ENCODE results near the gene CYSTM1. TPM values are rescaled to one million over a fixed set of nuclear protein-coding genes. Genes with fewer than 3 reads are reported as not detected.

CYSTM1 gene
- polyA plus RNA-seq, 1 donor from 2014 or later: 6.6 TPM

- H2AFZ ChIP-seq (ENCODE audit: low read depth, low read length): no peak overlapping the region
- H3F3A ChIP-seq (ENCODE audit: insufficient read depth, low read length, poor library complexity, severe bottlenecking): no peaks in the 10 kb centered on the region
- H3K27me3 ChIP-seq (ENCODE audit: insufficient read depth, low read depth, low read length): no peaks in the 10 kb centered on the region
- no peaks in the 10 kb centered on the region for H3K36me3 ChIP-seq (ENCODE audit: insufficient read depth, low read length)
- H3K27ac ChIP-seq (ENCODE audit: low read length): no peak overlapping the region
- H3K9me2 ChIP-seq (ENCODE audit: insufficient read depth, low read length): no peaks in the 10 kb centered on the region
- H3K4me2 ChIP-seq (ENCODE audit: low read length): no peak overlapping the region
- H3K9me3 ChIP-seq (ENCODE audit: low read length): no peaks in the 10 kb centered on the region
- no peak for TF ChIP-seq EZH2 (IDR thresholded peaks at IDR 0.05; ENCODE audit: borderline replicate concordance, insufficient read depth, low read length, poor library complexity, severe bottlenecking)
- no peak for TF ChIP-seq MXI1 (conservative IDR thresholded peaks at IDR 0.05; ENCODE audit: poor library complexity, severe bottlenecking)
- TF ChIP-seq EP300 (conservative IDR thresholded peaks at IDR 0.05; ENCODE audit: poor library complexity, severe bottlenecking): no peak
- TF ChIP-seq RAD21 (conservative IDR thresholded peaks at IDR 0.05): no peak
- no peak for TF ChIP-seq SMC3 (conservative IDR thresholded peaks at IDR 0.05; ENCODE audit: poor library complexity)
- TF ChIP-seq, protein P1, sequence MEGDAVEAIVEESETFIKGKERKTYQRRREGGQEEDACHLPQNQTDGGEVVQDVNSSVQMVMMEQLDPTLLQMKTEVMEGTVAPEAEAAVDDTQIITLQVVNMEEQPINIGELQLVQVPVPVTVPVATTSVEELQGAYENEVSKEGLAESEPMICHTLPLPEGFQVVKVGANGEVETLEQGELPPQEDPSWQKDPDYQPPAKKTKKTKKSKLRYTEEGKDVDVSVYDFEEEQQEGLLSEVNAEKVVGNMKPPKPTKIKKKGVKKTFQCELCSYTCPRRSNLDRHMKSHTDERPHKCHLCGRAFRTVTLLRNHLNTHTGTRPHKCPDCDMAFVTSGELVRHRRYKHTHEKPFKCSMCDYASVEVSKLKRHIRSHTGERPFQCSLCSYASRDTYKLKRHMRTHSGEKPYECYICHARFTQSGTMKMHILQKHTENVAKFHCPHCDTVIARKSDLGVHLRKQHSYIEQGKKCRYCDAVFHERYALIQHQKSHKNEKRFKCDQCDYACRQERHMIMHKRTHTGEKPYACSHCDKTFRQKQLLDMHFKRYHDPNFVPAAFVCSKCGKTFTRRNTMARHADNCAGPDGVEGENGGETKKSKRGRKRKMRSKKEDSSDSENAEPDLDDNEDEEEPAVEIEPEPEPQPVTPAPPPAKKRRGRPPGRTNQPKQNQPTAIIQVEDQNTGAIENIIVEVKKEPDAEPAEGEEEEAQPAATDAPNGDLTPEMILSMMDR (IDR thresholded peaks at IDR 0.05; ENCODE audit: poor library complexity, severe bottlenecking): no peak
- no peak for TF ChIP-seq POLR2AphosphoS5 (IDR thresholded peaks at IDR 0.05)
- no peak for TF ChIP-seq REST (IDR thresholded peaks at IDR 0.05; ENCODE audit: borderline replicate concordance)
- TF ChIP-seq TAF1 (IDR thresholded peaks at IDR 0.05; ENCODE audit: low read depth): no peak
- no peak overlapping the region for H3K4me3 ChIP-seq (ENCODE audit: low read length)
- H3K79me2 ChIP-seq (replicated peaks; ENCODE audit: insufficient read depth, low read length): peaks cover 6% of the 10 kb centered on the region
- H3K9ac ChIP-seq (ENCODE audit: low read length): no peak overlapping the region
- H4K20me1 ChIP-seq (ENCODE audit: insufficient read depth): no peaks in the 10 kb centered on the region
Measured at GRCh38 chr5:140266471-140267200, 91.6 kb downstream of the CYSTM1 start.

DNA sequence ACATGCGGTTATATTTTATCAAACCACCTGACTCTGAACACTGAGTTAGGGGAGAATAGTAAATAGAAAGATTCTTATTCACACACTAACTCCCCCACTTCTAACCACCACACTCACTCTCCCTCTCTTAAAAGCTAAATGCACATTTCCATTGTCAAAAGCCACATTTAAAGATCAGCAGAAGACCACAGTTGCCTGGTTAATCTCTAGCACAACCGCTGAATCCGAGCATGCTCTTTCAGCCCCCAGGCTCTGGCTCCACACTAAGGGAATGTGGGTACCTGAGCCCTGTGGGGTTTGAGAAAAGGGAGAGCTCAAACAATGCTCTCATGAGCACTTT lies 92.2 kb downstream of the CYSTM1 start:
- Histone ChIP-seq H3K79me2 (replicated peaks; ENCODE audit: insufficient read depth, low read length) (peaks cover 6% of the 10 kb centered on the region), H3K9me2 (ENCODE audit: insufficient read depth, low read length) (no peaks in the 10 kb centered on the region), H3K9ac (ENCODE audit: low read length) (no peak overlapping the region), H3K36me3 (ENCODE audit: insufficient read depth, low read length) (no peaks in the 10 kb centered on the region), H3K27me3 (ENCODE audit: insufficient read depth, low read depth, low read length) (no peaks in the 10 kb centered on the region), H3K4me3 (ENCODE audit: low read length) (no peak overlapping the region), H4K20me1 (ENCODE audit: insufficient read depth) (no peaks in the 10 kb centered on the region), H2AFZ (ENCODE audit: low read depth, low read length) (no peak overlapping the region), H3K9me3 (ENCODE audit: low read length) (no peaks in the 10 kb centered on the region), H3K4me2 (ENCODE audit: low read length) (no peak overlapping the region), H3F3A (ENCODE audit: insufficient read depth, low read length, poor library complexity, severe bottlenecking) (no peaks in the 10 kb centered on the region), H3K27ac (ENCODE audit: low read length) (no peak overlapping the region)
- no peak for TF ChIP-seq SMC3 (conservative IDR thresholded peaks at IDR 0.05; ENCODE audit: poor library complexity)
- TF ChIP-seq TAF1 (IDR thresholded peaks at IDR 0.05; ENCODE audit: low read depth): no peak
- no peak for TF ChIP-seq POLR2AphosphoS5 (IDR thresholded peaks at IDR 0.05)
- TF ChIP-seq EP300 (conservative IDR thresholded peaks at IDR 0.05; ENCODE audit: poor library complexity, severe bottlenecking): no peak
- TF ChIP-seq, protein P1 (IDR thresholded peaks at IDR 0.05; ENCODE audit: poor library complexity, severe bottlenecking): no peak
- no peak for TF ChIP-seq EZH2 (IDR thresholded peaks at IDR 0.05; ENCODE audit: borderline replicate concordance, insufficient read depth, low read length, poor library complexity, severe bottlenecking)

Measured in neural cell (in vitro differentiated cells).